HG03469 (cell line): ENCODE measurements around the gene PPM1K.

ENCODE experiments used
- ATAC-seq: cut with Tn5 transposase; IDR thresholded peaks from one replicate; pipeline ENCODE4 v1.9.1; 2021; ENCODE audit warnings: mild to moderate bottlenecking, moderate library complexity, moderate number of reproducible peaks; ENCODE audit not compliant: unreplicated experiment

PPM1K gene

DNA sequence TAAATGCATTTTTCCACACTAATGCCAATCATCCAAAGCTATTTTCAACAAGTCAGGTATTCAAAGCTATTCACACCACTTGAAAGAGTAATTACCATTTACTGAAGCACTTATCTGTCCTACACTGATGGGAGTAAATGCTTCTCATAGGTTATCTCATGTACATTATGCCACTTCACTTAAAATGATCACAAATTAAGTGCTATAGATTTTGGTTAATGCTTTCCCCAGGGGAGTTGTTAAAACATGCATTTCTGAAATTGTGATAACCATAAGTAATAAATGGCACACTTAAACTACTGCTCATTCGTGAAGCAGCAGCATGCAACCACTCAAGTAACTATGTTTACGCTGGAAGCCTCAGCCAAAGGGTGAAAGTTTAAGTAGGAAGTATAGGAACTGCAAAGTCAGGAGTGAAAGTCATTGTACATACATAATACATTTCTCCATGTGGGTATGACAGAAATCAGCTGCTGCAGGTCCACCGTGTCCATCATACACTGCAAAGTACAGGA lies 6.6 kb downstream of the PPM1K start:
- no peak for ATAC-seq

DNA sequence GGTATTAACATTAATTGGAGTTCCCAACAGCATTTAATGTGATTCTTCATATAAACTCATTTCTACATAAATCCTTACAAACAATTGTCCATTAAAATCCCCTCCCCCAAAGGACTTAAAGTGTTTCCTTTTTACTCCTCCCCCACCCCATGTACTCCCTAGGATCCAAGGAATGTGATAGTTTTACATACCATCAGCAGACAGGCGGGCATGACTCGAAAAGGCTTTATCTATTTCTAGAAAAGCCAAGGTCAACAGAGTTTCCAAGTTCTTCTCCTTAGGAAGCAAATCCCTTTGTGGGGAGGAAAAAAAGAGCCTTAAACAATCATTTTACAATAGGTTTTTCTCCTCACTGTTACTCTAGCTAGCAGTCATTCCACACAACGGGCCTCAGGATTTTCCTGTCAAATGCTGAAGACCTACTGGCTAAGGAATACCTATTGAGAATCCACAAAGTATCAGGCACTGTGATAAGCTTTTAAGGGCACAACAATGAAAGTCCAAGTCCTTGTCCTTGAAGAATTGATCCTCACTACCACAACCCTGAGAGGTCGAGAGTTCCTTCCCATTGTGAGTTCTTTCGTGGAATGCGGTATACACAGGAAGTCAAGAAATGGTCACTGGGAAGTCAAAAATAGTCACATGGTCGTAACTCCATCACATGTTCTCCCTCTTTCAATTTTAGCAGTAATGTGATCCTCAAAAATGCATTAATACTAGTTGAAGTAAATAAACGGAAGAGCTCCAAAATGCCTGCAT lies 7.2 kb downstream of the PPM1K start:
- no peak for ATAC-seq

DNA sequence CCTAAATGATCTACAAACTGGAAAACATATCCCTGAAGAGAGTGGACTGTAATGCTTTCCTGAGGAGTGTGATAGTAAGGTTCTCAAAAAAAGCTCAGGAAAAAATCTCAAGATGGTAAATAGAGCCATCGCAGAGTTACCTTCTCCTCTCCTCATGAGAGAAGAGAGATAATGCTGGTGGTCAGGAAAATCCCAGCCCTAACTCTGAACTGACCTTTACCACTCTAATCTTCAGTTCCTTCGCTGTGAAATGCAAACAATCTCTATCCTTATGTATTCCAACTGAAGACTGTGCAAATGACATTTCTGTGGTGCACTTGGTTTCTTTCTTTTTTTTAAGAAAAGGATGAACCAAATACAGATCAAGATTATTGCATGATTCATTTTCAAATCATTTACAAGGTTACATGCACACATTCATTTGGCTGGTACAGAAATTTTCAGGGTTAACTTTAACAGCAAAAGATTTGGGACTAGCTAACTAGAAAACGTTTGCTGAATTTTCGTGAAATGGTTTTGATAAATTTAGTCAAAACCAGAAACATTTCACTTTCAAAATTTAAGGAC lies 8.3 kb downstream of the PPM1K start:
- ATAC-seq: no peak

DNA sequence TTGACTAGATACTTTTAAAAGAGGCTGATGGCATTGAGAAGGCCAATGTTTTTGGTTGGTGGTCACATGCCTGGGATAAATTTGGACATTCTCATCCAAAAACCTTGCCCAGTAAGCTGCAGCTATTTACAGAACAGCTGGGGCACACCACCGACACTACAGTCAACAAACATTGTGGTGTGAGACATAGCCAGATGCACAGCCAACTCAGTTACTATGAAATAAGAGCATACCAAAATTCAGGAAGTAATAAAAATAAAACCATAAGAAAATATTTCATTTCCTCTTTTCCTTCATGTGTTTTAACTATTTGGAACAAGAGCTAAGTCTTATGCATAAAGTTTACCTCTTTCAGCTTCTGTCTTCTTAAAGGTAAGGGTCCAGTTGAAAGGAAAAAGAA lies 8.8 kb downstream of the PPM1K start:
- ATAC-seq: peak; percentile 60

DNA sequence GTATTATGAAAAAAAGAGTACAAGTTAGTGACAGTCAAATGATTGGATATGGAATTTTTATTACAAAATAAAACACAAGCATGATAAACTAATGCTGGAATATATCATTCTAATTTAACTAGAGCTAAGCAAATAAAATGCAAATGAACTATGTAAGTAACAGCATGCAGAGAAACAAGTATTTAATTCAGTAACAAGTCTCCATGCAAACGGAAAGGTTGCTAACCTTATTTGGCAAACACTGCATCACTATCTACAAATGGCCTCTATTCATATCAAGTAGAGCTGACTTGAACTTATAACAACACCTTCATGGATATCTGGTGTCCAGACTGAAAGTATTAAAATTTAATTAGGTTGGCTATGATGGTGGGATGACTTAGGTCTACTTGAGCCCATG lies 15.4 kb downstream of the PPM1K start:
- no peak for ATAC-seq

DNA sequence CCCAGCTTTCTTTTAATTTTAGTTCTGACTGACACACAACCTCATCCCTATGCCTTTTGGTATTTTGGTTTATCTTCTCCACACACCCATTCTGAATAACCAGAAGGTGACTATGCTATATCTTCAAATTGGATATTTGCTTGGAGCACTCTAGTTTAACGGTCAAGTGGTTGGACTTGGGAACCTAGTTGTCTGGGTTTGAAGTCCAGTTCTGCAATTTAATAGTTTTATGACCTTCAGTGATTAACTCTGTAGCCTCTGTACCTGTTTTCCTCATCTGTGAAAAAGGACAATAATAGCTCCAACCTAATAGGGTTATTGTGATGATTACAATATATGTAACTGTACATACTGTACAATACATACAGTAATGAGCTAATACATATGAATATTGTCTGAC lies 20.0 kb downstream of the PPM1K start:
- ATAC-seq: no peak

DNA sequence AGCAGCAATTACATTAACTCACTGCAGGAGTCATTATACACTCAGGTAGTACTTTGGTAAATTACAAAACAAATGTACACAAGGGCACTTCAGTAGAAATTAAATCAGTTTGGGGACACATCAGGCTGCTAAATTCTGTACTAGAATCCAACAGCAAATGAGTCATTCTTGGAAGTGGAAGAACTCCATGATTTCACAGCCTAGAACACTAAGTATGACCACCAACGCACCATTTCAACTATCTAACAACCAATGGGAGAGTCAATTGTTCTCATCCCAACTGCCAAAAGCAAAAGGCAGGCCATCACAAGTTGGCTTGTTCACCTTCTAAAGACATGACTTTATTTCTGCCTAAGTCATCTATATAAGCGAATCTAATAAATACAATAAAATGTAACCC lies 26.6 kb downstream of the PPM1K start:
- ATAC-seq: no peak

DNA sequence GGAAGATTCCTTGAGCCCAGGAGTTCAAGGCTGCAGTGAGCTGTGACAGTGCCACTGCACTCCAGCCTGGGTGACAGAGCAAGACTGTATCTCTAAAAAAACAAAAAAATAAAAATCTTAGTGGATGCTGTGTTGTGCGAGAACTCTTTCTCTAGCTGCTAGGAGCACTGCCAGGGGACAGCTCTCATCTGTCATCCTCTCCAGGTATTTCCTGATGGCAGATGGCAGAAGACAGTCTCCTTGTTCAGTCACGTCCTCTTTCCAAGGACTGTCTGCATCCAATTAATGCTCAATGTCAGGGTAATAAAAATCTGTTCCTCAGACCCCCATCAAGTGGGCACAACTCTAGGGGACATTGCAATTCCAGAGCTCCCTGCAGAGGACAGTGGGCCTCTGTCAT lies 29.2 kb downstream of the PPM1K start:
- ATAC-seq: no peak

DNA sequence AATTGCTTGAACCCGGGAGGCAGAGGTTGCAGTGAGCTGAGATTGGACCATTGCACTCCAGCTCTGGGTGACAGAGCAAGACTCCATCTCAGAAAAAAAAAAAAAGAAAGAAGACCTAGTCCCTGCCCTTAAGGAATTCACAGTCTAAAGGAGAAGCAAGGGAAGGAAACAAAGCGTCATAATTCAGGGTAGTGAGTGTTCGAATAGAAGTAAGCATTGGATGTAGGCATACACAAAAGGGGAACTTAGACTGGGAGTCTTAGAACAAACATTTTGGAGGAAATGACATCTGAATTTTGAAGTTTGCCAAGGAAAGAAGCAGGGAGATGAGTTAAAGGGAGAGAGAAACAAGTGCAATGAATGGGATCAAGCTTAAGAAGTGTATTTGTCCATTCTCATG lies 32.4 kb downstream of the PPM1K start:
- ATAC-seq: no peak

DNA sequence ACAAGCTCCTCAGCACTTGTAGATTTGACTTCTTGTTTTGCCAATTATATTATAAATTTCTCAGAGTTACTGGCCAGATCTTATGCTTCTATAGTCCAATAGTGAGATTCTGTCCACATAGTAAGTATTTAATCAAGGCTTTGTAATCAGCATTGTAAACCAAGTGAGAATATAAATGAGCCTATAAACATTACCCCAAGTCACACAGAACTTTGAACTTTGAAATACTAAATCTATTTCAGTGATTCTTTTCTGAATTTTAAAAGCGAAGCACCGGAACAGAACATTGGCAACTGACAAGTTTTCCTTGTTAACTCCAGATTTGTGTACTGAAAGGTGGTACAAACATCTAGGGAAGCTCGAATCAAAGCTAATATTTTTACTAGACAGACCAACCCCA lies 37.2 kb downstream of the PPM1K start:
- no peak for ATAC-seq

DNA sequence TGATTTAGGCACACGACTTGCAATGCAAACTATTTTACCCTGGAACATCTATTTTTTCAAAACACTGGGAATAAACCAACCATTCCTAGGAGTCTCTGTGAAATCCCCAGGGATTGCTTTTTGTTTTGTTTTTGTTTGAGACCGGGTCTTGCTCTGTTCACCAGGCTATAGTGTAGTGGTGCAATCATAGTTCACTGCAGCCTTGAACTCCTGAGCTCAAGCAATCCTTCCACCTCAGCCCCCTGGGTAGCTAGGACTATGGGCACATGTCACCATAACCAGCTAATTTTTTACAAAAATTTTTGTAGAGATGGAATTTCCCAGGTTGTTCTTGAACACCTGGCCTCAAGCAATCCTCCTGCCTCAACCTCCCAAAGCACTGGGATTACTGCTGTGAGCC lies 37.8 kb downstream of the PPM1K start:
- no peak for ATAC-seq

DNA sequence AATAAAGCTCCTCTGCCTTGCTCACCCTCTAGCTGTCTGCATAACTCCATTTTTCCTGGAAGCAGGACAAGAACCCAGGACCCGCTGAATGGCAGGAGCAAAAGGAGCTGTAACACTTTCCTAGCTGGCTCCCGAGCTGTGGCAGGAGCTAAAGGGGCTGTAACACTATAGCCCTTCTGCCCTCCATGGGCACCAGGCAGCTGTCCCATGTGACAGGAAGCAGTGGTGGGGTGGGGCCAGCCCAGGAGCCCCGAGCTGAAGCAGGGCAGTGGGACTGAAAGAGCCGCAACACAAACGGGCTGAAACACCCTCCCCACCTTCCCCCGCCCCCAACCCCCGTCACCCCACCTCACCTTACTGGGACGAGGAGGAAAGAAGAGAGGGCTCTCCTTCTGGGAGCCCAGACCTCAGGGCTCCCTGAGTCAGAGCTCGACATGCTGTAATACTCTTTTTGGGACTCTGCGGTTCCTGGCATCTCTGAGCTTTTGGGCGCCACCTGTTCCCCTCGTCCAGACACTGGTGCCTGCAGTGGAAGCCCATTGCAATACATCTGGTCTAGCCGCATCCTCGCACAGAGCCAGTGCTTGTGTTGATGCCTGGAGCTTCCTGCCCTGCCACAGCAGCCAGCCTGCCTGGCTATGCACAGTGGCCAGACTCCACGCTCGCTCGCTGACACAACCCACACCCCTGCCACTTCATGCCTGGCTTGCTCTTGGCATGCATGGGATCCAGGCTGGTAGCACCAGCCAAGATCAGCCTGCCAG lies 39.4 kb downstream of the PPM1K start:
- no peak for ATAC-seq

DNA sequence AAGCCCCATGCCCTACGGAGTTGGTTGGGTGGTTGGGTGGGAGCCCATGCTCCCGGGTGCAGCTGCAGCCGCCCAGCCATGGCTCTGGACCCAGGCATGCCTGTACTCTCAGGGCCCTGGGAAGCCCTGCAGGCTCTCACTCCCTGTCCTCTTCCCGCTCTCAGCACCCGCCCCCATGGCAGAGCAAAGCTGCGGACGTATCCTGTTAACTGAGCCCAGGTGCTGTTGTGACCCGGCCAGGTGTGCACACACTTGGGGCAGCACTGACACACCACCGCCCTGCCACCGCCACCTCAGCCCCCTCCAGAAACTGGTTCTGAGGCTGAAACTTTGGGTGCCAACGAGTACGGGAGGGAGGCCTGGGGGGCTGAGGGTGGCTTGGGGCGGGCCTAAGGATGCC lies 40.3 kb downstream of the PPM1K start:
- ATAC-seq: no peak

DNA sequence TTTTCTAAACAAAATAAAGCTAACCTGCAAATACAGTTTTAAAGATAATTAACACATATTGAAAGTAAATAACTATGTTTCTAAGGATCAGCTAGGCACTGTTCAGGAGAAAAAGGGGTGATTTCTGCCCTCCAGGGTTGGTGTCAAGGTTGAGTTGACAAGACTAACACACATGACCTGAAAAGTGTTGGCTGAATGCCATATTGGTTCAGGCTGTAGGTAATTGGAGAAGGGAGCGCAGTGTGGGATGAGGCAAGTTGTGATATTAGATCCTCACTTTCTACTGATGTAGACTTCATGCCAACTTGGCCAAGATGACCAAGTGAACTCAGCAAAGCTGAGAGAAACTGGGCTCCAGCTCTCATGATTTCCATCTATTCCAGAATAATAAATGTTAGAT lies 42.2 kb downstream of the PPM1K start:
- no peak for ATAC-seq

DNA sequence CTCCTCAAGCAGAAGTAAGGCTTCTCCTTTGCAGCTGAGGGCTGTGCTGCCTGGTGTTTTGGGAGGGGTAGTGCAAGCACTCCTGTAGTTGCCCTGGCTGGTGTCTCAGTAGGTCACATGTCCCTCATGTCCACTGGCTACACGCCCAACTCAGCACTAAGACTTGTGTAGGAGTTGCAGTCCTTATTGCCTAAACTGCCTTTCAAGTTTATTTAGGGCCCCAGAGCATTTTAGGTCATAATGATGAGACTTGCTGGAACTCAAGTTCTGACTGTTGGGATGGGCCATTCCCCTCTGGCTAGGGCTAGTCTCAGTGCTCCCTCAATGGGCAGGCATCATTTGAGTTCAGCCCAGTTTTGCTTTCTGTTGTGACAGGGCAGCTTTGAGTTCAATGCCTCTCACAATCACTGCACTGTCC lies 44.1 kb downstream of the PPM1K start:
- no peak for ATAC-seq

DNA sequence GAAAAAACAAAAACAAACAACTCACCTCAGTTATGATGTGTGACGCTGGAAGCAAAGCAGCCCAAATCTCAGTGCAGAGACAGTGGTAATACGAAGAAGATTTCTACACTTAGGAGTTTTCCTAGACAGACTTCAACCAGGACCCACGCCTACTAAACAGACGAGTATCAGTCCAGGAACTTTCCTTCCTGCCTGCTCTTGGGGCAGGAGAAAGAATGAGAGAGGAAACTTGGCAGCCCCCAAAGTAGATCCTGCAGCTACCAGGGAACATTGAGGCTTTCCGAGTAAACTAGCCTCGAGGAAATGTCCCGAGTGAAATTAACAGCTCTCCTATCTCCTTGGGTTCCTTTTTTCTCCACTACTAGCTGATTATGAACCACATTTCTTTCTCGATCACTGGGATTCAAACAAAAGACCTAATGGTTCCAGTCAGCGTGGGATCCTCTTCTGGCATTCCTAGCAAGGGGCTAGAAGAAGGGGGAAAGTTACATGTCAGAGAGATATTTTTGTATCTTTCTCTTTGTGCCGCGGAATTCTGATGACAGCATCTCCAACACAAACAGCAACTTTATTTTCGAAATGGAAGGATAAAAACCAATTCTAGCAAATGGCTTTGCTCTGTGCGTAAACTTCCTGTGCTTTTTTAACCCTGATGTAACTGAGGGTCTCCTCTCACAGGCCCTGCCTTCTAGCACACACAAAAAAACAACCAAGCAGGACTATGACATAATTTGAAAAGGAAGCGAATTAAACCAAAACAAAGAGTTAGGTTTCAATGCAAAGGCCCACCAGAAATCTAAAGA lies 53.2 kb downstream of the PPM1K start:
- no peak for ATAC-seq

DNA sequence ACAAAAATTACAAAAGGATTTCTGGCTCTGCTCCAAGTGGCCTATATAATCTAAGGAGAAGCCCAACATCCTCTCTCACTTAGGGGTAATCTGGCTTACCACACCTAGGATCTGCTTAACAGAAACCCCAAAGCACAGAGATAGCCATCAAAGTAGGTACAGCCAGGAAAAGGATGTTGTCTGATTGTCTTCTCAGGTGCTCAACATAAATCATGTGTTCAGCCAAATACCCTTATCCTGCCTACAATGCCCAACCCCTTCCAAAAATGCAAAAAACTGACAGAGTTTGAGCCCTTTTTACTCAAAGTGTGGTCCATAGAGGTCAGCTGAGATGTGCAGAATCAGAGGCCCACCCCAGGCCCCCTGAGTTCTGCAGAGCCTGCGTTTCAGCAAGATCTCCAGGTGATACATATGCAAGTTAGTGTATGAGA lies 53.9 kb downstream of the PPM1K start:
- no peak for ATAC-seq

DNA sequence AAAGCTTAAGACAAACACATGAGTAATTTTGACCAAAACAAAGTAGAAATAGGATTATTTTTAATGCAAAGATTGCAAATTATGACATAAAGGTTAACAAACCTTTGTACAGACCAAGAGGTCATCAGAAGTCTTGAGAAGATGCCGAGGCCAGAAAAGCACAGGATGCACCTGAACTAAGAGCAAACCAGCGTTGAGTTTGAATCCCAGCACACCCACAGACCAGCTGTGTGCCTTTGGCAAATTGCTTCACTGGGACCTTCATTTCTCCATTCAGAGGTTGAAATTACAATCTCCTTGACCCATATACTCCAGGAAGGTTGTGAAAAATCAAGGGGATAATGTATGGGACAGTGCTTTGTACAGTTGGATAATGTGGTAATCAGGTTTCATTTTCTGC lies 56.6 kb downstream of the PPM1K start:
- ATAC-seq: no peak

DNA sequence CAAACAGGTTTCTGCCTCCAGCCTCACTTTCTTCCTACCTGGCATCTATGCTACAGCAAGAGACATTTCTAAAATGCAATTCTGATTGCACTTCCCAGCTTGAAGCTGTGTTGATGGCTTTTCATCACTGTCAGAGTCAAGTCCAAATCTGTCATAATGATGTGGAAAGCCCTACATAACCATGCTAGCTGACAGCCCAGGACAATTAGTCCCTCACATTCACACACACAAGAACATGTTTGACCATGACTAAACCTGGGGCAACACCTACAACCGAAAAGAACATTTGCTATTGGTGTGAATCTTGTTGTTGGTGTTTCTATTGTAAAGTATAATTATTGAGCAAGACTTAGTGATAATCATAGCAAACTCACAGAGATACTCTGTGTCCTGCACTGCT lies 58.2 kb downstream of the PPM1K start:
- no peak for ATAC-seq

DNA sequence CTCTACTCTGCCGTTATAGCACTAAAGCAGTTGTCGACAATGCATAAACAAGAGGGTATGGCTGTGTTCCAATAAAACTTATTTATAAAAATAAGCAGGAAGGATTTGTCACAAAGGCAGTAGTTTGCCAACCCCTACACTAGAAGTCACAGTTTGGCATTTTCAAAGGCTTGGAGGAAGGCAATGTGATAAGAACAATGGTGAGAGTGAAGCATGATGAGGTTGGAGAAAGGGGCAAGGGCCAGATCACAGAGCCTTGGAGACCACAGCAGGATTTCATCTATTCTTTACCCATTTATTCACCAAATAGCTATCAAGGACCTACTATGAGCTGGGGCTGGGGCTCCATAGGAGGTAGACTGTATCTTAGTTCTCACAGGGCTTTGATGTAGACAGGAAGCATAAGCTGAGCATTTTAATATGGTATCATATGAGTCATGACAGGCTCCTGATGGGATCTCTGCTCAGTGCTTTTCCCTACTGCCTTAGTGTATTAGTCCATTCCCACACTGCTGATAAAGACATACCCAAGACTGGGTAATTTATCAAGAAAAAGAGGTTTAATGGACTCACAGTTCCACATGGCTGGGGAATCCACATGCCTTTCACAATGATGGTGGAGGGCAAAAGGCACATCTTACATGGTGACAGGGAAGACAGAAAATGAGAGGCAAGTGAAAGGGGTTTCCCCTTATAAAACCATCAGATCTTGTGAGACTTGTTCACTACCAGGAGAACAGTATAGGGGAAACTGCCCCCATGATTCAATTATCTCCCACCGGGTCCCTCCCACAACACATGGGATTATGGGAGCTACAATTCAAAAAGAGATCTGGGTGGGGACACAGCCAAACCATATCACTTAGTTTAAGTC lies 58.9 kb downstream of the PPM1K start:
- no peak for ATAC-seq
